Left lung (tissue), 10 donors: ENCODE data around the gene LRP11. TPM values are rescaled to one million over a fixed set of nuclear protein-coding genes. Genes with fewer than 3 reads are reported as not detected.

Source experiments
- ATAC-seq: fragments of 200-7000 bp; cut with Tn5 transposase; one replicate; pipeline ENCODE4 v1.9.1; 2020; ENCODE audit warnings: moderate library complexity
- DNase-seq, 4 donors: peaks; one replicate each; pipeline ENCODE4 v3.0.0-alpha.2; 2013 to 2020
- H3K27ac ChIP-seq, 2 donors: fragments of 200-600 bp; sonication (generic) in 1 of 2; one replicate each; pipeline versions ENCODE4 v1.5.0 to v1.8.0; 2020 to 2021
- H3K27me3 ChIP-seq, 2 donors: fragments of 200-600 bp; sonication (generic) in 1 of 2; one replicate each; pipeline versions ENCODE4 v1.5.0 to v1.8.0; 2020 to 2021
- H3K36me3 ChIP-seq, 2 donors: fragments of 200-600 bp; sonication (generic) in 1 of 2; one replicate each; pipeline versions ENCODE4 v1.5.0 to v1.8.0; 2020 to 2021
- H3K4me1 ChIP-seq, 2 donors: fragments of 200-600 bp; one replicate each; pipeline ENCODE4 v1.8.0; 2021
- H3K4me3 ChIP-seq, 2 donors: fragments of 200-600 bp; sonication (generic) in 1 of 2; one replicate each; pipeline versions ENCODE4 v1.5.0 to v1.8.0; 2020 to 2021; ENCODE audit warnings: mild to moderate bottlenecking in 1 of 2
- H3K9me3 ChIP-seq, 2 donors: fragments of 200-600 bp; sonication (generic) in 1 of 2; one replicate each; pipeline versions ENCODE4 v1.5.0 to v1.8.0; 2020 to 2021
- CTCF ChIP-seq, 2 donors: fragments of 200-600 bp; sonication (generic) in 1 of 2; IDR thresholded peaks; one replicate each; pipeline versions ENCODE4 v1.5.0 to v1.8.0; 2021; ENCODE audit warnings: antibody characterized with exemption in 2 of 2
- intact Hi-C, 2 donors: fragments of 100-400 bp; cut with DNase I; formaldehyde crosslinking; loops; one replicate each; pipeline versions ENCODE4 v1.11.2 to v1.14.2; 2022
- polyA plus RNA-seq, 6 donors: library from polyadenylated mRNA; unstranded; fragments of 120-200 nt; gene quantifications; one replicate each; pipeline ENCODE4 v1.2.1, GENCODE V29; 2013; ENCODE audit not compliant: insufficient read length in 6 of 6
- total RNA-seq, 2 donors: library from RNA; stranded (reverse); fragmentation: NEBNext Ultra II Directional; extraction: Animal tissue kit (Norgen Biotek cat#: 25700); gene quantifications; one replicate each; pipeline ENCODE4 v1.2.1, GENCODE V29; 2021
- donor health status: DM: no; HTN: yes; CAD: no.
- donor health status: DM: no; HTN: no; CAD: no.

LRP11 gene
- total and polyA plus RNA-seq, 8 donors, result 30.1 to 42.6 (median 36.4) TPM

DNA sequence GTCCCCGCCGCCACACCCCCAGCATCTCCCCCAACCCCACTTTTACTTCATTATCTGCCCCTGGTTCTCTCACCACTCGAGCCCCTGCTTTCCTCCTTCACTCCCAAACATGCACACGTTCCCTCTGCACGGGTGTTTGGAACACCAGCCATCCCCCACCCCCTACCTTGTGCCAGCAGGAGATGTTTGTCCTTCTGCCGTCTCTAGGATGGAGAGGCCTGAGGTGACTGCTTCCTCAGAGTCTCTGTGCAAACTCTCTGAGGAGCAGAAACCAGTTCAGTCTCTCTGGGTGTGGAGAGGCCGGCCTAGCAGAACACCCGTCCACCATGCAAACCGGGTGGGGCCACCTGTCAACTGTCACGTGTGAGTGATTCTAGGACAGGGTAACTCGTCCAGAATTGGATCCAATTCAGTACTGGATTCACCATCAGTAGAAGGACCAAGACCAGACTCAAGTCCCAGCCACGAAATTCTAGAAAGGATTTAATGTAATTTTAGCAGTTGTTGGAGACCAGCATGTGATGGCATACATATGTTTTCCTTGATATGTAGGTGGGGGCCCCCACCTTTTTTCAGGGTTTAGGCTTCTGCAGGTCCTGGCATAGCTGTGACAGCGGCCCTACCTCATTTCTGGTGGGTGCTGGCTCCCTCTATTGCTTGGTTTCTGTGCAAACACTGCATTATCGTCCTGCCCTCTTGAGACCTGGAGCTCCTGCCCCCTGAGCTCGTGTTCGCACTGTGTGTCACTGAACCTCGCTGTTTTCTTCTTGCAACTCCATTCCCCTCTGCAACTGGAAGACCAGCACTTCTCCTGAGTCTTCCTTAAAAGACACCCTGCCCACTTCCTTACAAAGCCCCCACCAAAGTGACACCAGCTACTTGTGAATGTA lies 33.9 kb upstream of the LRP11 start, which contains the start of gene RAET1E:
TSS of gene RAET1E (minus strand) at position 259 of the 890 bp plus-strand sequence. CDS start 7,212 bp downstream, outside the sequence.
- DNase-seq, result peak in 1 of 4 donors; percentile 10
- no peak for ATAC-seq
- H3K9me3 ChIP-seq, result no peaks in the 10 kb centered on the region
- peak within 1 kb of the TSS; percentile 69 to 71 for H3K27ac ChIP-seq
- no peaks in the 10 kb centered on the region for H3K36me3 ChIP-seq
- no peak within 1 kb of the TSS for H3K4me3 ChIP-seq
- no peak for TF ChIP-seq CTCF (IDR thresholded peaks at IDR 0.05)
- intact Hi-C loops, result no loop called here
- no peaks in the 10 kb centered on the region for H3K27me3 ChIP-seq
- H3K4me1 ChIP-seq, result peaks cover 12 to 33% of the 10 kb centered on the region in 2 donors

DNA sequence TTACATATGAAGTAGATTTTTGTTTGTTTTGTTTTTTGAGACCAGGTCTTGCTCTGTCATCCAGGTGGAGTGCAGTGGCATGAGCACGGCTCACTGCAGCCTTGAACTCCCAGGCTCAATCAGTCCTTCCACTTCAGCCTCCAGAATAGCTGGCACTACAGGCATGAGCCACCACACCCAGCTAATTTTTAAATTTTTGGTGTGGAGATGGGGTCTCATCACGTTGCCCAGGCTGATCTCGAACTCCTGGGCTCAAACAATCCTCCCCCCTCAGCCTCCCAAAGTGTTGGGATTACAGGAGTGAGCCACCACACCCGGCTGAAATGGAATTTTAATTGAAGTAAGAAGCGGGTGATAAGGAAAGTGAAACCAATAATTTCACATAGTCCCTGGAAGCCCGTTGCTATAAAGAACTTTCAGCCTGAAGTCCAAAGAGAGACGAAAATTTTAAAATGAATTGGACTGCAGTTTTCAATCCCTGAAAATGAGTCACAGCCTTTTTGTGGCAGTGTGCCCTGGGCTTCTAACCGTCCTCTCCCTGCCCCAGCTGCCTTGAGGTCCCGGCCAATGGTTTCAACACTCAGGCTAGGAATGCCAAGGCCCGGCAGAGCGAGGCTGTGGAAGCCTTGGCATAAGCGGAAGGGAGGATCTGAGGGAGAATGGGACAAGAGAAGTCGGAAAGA lies 33.0 kb upstream of the LRP11 start:
- intact Hi-C loops, result no loop called here
- no peaks in the 10 kb centered on the region for H3K9me3 ChIP-seq

DNA sequence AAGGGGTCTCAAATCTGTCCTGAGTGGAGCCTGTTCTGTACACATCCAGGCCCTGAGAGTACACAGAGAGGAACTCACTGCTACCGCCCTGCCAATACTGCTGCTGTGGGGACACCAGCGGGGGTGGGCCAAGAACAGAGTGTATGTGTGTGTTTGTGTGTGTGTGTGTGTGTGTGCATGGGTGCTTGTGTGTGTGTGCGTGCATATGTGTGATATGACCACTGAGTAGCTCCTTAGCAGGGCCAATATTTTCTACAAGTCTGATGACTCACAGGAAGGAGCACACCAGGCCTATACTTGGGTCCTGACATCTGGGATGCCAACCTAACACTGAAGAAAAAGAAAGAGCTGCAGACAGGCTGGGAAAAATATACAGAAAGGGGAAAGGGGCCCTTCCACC lies 32.3 kb upstream of the LRP11 start:
- peaks cover 12 to 33% of the 10 kb centered on the region in 2 donors for H3K4me1 ChIP-seq
- no peak overlapping the region for H3K4me3 ChIP-seq
- H3K36me3 ChIP-seq, result no peaks in the 10 kb centered on the region
- DNase-seq, result no peak
- ATAC-seq, result no peak
- intact Hi-C loops, result no loop called here
- peak overlapping the region; percentile 71 to 78 for H3K27ac ChIP-seq
- no peaks in the 10 kb centered on the region for H3K9me3 ChIP-seq
- H3K27me3 ChIP-seq, result no peaks in the 10 kb centered on the region
- no peak for TF ChIP-seq CTCF (IDR thresholded peaks at IDR 0.05)

More for the DNA sequence above, 33.0 kb upstream of the LRP11 start:
- ATAC-seq (peak; percentile 56), DNase-seq (peak in 3 of 4 donors; percentile 55 to 78 (median 72))
- TF ChIP-seq CTCF (IDR thresholded peaks at IDR 0.05), result no peak
- H3K36me3 ChIP-seq, result no peaks in the 10 kb centered on the region
- peak overlapping the region; percentile 69 to 71 for H3K27ac ChIP-seq
- no peaks in the 10 kb centered on the region for H3K27me3 ChIP-seq
- H3K4me3 ChIP-seq, result no peak overlapping the region
- H3K4me1 ChIP-seq, result peaks cover 12 to 33% of the 10 kb centered on the region in 2 donors

DNA sequence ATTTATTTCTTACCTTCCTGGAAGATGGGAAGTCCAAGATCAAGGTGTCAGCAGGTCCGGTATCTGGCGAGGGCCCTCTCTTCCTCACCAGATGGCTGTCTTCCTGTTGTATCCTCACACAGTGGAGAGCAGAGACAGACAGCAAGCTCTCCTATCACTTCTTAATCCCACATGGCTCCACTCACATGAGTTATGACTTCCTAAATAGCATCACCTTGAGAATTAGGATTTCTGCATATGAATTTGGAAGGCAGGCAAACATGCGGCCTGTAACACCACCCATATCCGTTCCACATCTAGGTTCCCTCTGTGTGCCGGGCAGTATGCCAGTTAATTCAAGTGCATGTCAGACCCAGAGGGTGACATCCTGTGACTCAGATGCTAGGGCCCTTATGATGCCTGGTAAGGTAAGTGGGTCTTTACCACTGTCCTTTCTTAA lies 31.7 kb upstream of the LRP11 start:
- Histone ChIP-seq H3K9me3 (no peaks in the 10 kb centered on the region), H3K27me3 (no peaks in the 10 kb centered on the region), H3K4me3 (no peak overlapping the region), H3K4me1 (peaks cover 12 to 33% of the 10 kb centered on the region in 2 donors), H3K36me3 (no peaks in the 10 kb centered on the region), H3K27ac (peak overlapping the region; percentile 65 to 78)
- ATAC-seq (peak; percentile 52), DNase-seq (peak in 2 of 4 donors; percentile 11 to 53)
- TF ChIP-seq CTCF (IDR thresholded peaks at IDR 0.05), result no peak
- intact Hi-C loops, result no loop called here
